KG1 (cell line): Measurements from ENCODE around the gene AZI2.

Experiments
- DNase-seq: peaks from one replicate; lab custom pipeline; 2025; lab: John Stamatoyannopoulos, UW

AZI2 gene

GRCh38 chr3:28348629-28349468 lies at the start of gene AZI2, which contains the start of gene ZCWPW2:
AZI2 (minus strand) TSS chr3:28348824; CDS start chr3:28340617, 8,207 bp downstream.
ZCWPW2 (plus strand) TSS chr3:28348721; CDS start chr3:28413069, 64,348 bp downstream.
- peak; percentile 83 for DNase-seq

GRCh38 chr3:28388978-28389377 lies 40.4 kb upstream of the AZI2 start:
- DNase-seq = no peak

GRCh38 chr3:28386049-28386448 lies 37.4 kb upstream of the AZI2 start:
- DNase-seq = no peak

- no peak for DNase-seq
Measured at GRCh38 chr3:28376424-28376823, 27.8 kb upstream of the AZI2 start.

- DNase-seq = no peak
Measured at GRCh38 chr3:28349469-28350000, 911 bp upstream of the AZI2 start.

GRCh38 chr3:28348265-28348628 lies 377 bp downstream of the AZI2 start:
- no peak for DNase-seq

GRCh38 chr3:28347374-28348264 lies 1.0 kb downstream of the AZI2 start:
- no peak for DNase-seq

- DNase-seq = no peak
Measured at GRCh38 chr3:28345690-28346089, 2.9 kb downstream of the AZI2 start.

- no peak for DNase-seq
Measured at GRCh38 chr3:28343144-28343543, 5.5 kb downstream of the AZI2 start.

GRCh38 chr3:28337230-28337629 lies 11.4 kb downstream of the AZI2 start:
- DNase-seq = no peak

- DNase-seq = no peak
Measured at GRCh38 chr3:28335246-28335645, 13.4 kb downstream of the AZI2 start.

- DNase-seq = no peak
Measured at GRCh38 chr3:28334552-28334951, 14.1 kb downstream of the AZI2 start.

GRCh38 chr3:28328188-28329151 lies 20.2 kb downstream of the AZI2 start:
- DNase-seq = no peak

- DNase-seq = no peak
Measured at GRCh38 chr3:28326458-28326926, 22.1 kb downstream of the AZI2 start.

GRCh38 chr3:28322464-28322863 lies 26.2 kb downstream of the AZI2 start:
- no peak for DNase-seq

- DNase-seq = no peak
Measured at GRCh38 chr3:28320981-28321380, 27.6 kb downstream of the AZI2 start.

- no peak for DNase-seq
Measured at GRCh38 chr3:28317438-28318022, 31.1 kb downstream of the AZI2 start.

- no peak for DNase-seq
Measured at GRCh38 chr3:28316226-28316625, 32.4 kb downstream of the AZI2 start.

- DNase-seq = no peak
Measured at GRCh38 chr3:28315711-28316110, 32.9 kb downstream of the AZI2 start.

- DNase-seq = no peak
Measured at GRCh38 chr3:28308196-28308595, 40.4 kb downstream of the AZI2 start.

- DNase-seq = no peak
Measured at GRCh38 chr3:28301688-28302087, 46.9 kb downstream of the AZI2 start.
